CD14-positive monocyte (primary cell): ENCODE results near the gene LDLRAD2. TPM values are rescaled to one million over a fixed set of nuclear protein-coding genes. Genes with fewer than 3 reads are reported as not detected.

ENCODE experiments used
- DNase-seq, 3 donors: peaks; one replicate each; pipeline ENCODE4 v3.0.0-alpha.2; 2011 to 2022
- H2AFZ ChIP-seq: 2 replicates; pipeline ENCODE4 v1.6.0; 2012; ENCODE audit warnings: mild to moderate bottlenecking, low read depth, low read length, inconsistent platforms; ENCODE audit not compliant: insufficient read depth, poor library complexity, severe bottlenecking
- H3K27ac ChIP-seq, 2 donors: 1 replicate in 1 of 2; 2 replicates in 1 of 2; pipeline ENCODE4 v1.5.1; 2012 to 2013; ENCODE audit warnings: low read length in 2 of 2, control low read depth in 1 of 2, inconsistent platforms in 1 of 2, low read depth in 1 of 2, mild to moderate bottlenecking in 1 of 2
- H3K27me3 ChIP-seq, 2 donors: one replicate each; pipeline versions ENCODE4 v1.6.0 to v1.6.1; 2011 to 2013; ENCODE audit warnings: low read length in 2 of 2; ENCODE audit not compliant: control insufficient read depth in 2 of 2, insufficient read depth in 2 of 2
- H3K36me3 ChIP-seq, 2 donors: replicated peaks in 1 of 2; 1 replicate in 1 of 2; 2 replicates in 1 of 2; pipeline versions ENCODE4 v1.5.1 to v1.6.1; 2012 to 2013; ENCODE audit warnings: low read length in 2 of 2, control low read depth in 1 of 2, inconsistent platforms in 1 of 2, mild to moderate bottlenecking in 1 of 2; ENCODE audit not compliant: insufficient read depth in 2 of 2, control insufficient read depth in 1 of 2
- H3K4me1 ChIP-seq, 2 donors: 1 replicate in 1 of 2; 2 replicates in 1 of 2; pipeline versions ENCODE4 v1.5.1 to v1.6.1; 2012 to 2013; ENCODE audit warnings: low read length in 2 of 2, control low read depth in 1 of 2, inconsistent platforms in 1 of 2, mild to moderate bottlenecking in 1 of 2, moderate library complexity in 1 of 2; ENCODE audit not compliant: insufficient read depth in 2 of 2, control insufficient read depth in 1 of 2
- H3K4me2 ChIP-seq: replicated peaks from 2 replicates; pipeline ENCODE3; 2012; ENCODE audit warnings: low read length, moderate library complexity, mild to moderate bottlenecking; ENCODE audit not compliant: poor library complexity, severe bottlenecking; ENCODE audit errors: extremely low read depth
- H3K4me3 ChIP-seq, 3 experiments: fragments of 200-600 bp in 1 of 3; sonication (generic) in 1 of 3; replicated peaks in 1 of 3; 1 replicate in 2 of 3; 2 replicates in 1 of 3; pipeline ENCODE4 v1.5.1; 2011 to 2013; ENCODE audit warnings: low read length in 3 of 3, mild to moderate bottlenecking in 3 of 3, control low read depth in 2 of 3, low read depth in 2 of 3, inconsistent platforms in 1 of 3, moderate library complexity in 1 of 3
- H3K79me2 ChIP-seq: 2 replicates; pipeline ENCODE4 v1.6.0; 2012; ENCODE audit warnings: mild to moderate bottlenecking, control low read depth, inconsistent platforms, low read length, moderate library complexity; ENCODE audit not compliant: insufficient read depth
- H3K9ac ChIP-seq: 2 replicates; pipeline ENCODE4 v1.6.0; 2017; ENCODE audit warnings: low read length, mild to moderate bottlenecking; ENCODE audit not compliant: insufficient read depth, poor library complexity, severe bottlenecking
- H3K9me3 ChIP-seq, 2 donors: replicated peaks in 1 of 2; 1 replicate in 1 of 2; 2 replicates in 1 of 2; pipeline versions ENCODE4 v1.5.1 to v1.6.1; 2012 to 2013; ENCODE audit warnings: low read length in 2 of 2, control low read depth in 1 of 2; ENCODE audit not compliant: control insufficient read depth in 1 of 2, insufficient read depth in 1 of 2
- H4K20me1 ChIP-seq: 2 replicates; pipeline ENCODE4 v1.6.0; 2012; ENCODE audit warnings: mild to moderate bottlenecking, low read length, control low read depth, moderate library complexity; ENCODE audit not compliant: insufficient read depth
- H3K27ac Mint-ChIP-seq, 7 donors: one replicate each; pipeline ENCODE4 v1.8.0; 2020; ENCODE audit warnings: mild to moderate bottlenecking in 7 of 7, mixed read lengths in 7 of 7, moderate library complexity in 6 of 7, inconsistent platforms in 2 of 7
- H3K27me3 Mint-ChIP-seq, 3 donors: one replicate each; pipeline ENCODE4 v1.8.0; 2021 to 2022; ENCODE audit warnings: low read depth in 3 of 3, mild to moderate bottlenecking in 3 of 3, mixed read lengths in 3 of 3, moderate library complexity in 3 of 3, inconsistent platforms in 1 of 3
- H3K36me3 Mint-ChIP-seq, 2 donors: one replicate each; pipeline ENCODE4 v1.8.0; 2020; ENCODE audit warnings: mixed read lengths in 2 of 2, inconsistent platforms in 1 of 2, mild to moderate bottlenecking in 1 of 2
- H3K4me1 Mint-ChIP-seq: one replicate; pipeline ENCODE4 v1.8.0; 2020; ENCODE audit warnings: mild to moderate bottlenecking, mixed read lengths
- H3K4me3 Mint-ChIP-seq, 2 donors: one replicate each; pipeline ENCODE4 v1.8.0; 2020; ENCODE audit warnings: mild to moderate bottlenecking in 2 of 2, mixed read lengths in 2 of 2, moderate library complexity in 1 of 2
- H3K9me3 Mint-ChIP-seq, 7 donors: one replicate each; pipeline ENCODE4 v1.8.0; 2020 to 2022; ENCODE audit warnings: mixed read lengths in 7 of 7, mild to moderate bottlenecking in 6 of 7, moderate library complexity in 6 of 7, inconsistent platforms in 2 of 7
- CTCF ChIP-seq: fragments of 200-600 bp; IDR thresholded peaks from one replicate; pipeline ENCODE4 v1.8.0; 2022; ENCODE audit warnings: antibody characterized with exemption, mild to moderate bottlenecking
- WGBS: methylation state at CpG from one replicate; pipeline ENCODE4 v1.1.5; 2013; ENCODE audit warnings: missing lambda C conversion rate; ENCODE audit not compliant: insufficient coverage; 5-methylcytosine and 5-hydroxymethylcytosine counted together
- intact Hi-C, 2 donors: fragments of 100-400 bp; cut with micrococcal nuclease; formaldehyde crosslinking; loops; one replicate each; pipeline versions ENCODE4 v1.15.0 to v1.15.1; 2023
- polyA plus RNA-seq, 3 donors: library from polyadenylated mRNA; depleted of rRNA in 1 of 3; unstranded in 2 of 3; stranded (reverse) in 1 of 3; fragments of 300-500 nt in 2 of 3; fragments of >200 nt in 1 of 3; fragmentation: Illumina TruSeq in 2 of 3; gene quantifications; 1 replicate in 2 of 3; 2 replicates in 1 of 3; pipeline ENCODE4 v1.2.3, GENCODE V29; 2012 to 2021

LDLRAD2 gene
- polyA plus RNA-seq, 3 donors, result 0.63 TPM; not detected in 2

DNA sequence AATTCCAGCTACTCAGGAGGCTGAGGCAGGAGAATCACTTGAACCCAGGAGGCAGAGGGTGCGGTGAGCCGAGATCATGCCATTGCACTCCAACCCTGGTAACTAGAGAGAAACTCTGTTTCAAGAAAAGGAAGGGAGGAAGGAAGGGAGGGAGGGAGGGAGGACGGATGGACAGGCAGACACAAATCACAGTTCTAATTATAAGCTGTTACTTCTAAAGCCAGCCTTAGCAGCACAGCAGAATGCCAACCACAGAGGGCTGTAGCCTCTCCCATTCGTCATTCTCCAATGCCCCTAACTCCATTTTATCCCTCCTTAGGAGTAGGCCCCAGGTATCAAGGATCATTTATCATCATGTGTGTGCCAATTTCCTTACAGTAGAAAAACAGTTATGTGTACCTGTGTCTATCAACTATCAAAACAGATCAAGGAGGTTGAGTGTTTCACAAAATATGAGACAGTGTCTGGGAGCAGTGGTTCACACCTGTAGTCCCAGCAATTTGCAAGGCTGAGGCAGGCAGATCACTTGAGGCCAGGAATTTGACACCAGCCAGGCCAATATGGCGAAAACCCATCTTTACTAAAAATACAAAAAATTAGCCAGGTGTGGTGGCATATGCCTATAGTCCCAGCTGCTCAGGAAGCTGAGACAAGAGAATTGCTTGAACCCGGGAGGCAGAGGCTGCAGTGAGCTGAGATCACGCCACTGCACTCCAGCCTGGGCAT, 48.2 kb upstream of the LDLRAD2 start:
- H3K36me3 ChIP-seq, result no peaks in the 10 kb centered on the region
- Mint-ChIP-seq H3K27me3 (no peaks in the 10 kb centered on the region), H3K27ac (peak overlapping the region; percentile 82 to 96 (median 93)), H3K4me1 (peaks cover 82% of the 10 kb centered on the region), H3K4me3 (no peak overlapping the region), H3K36me3 (peaks cover 1 to 10% of the 10 kb centered on the region in 2 donors), H3K9me3 (peaks cover 0 to 2% (median 0%) of the 10 kb centered on the region in 7 donors)
- H3K9me3 ChIP-seq, result no peaks in the 10 kb centered on the region
- intact Hi-C loops, result no loop called here
- peaks cover 28% of the 10 kb centered on the region for H4K20me1 ChIP-seq
- TF ChIP-seq CTCF, result no peak
- no peak overlapping the region for H3K4me2 ChIP-seq
- H3K4me3 ChIP-seq, result no peak overlapping the region
- WGBS, result no CpG with 5 or more reads among the region's 7 CpGs
- H3K9ac ChIP-seq, result peak overlapping the region; percentile 27
- H3K27me3 ChIP-seq, result no peaks in the 10 kb centered on the region
- peaks cover 79 to 95% of the 10 kb centered on the region in 2 donors for H3K4me1 ChIP-seq
- H2AFZ ChIP-seq, result no peak overlapping the region
- peaks cover 93% of the 10 kb centered on the region for H3K79me2 ChIP-seq
- peak overlapping the region; percentile 53 to 79 for H3K27ac ChIP-seq
- DNase-seq, result no peak

DNA sequence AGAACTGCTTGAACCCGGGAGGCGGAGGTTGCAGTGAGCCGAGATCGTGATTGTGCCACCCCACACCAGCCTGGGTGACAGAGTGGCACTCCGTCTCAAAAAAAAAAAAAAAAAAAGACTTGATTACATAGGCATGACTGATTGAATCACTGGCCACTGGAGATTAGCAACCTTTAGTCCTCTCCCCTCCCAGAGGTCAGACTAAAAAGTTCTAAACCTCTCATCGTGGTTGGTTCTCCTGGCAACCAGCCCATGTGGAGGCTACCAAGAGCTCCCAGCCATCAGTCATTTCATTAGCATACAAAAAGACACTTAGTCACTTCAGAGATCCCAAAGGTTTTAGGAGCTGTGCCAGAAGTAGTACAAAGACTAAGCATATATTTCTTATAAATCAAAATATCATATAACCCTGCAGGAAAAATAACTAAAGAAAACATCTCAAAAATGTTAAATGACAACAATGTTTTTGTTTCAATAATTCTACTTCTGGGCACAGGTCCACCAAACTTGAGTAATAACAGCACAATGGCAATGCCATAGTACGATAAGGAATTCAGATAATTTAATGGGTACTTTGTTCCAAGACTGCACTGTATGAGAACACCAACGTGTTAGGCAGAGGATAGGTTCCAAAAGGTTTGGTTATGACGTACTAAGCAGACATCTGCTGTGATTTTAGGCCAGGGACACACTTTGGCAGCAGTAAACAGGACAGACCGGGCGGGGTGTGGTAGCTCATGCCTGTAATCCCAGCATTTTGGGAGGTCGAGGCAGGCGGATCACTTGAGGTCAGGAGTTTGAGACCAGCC, 47.2 kb upstream of the LDLRAD2 start:
- peak overlapping the region; percentile 14 for H3K4me2 ChIP-seq
- peaks cover 93% of the 10 kb centered on the region for H3K79me2 ChIP-seq
- peaks cover 5 to 14% of the 10 kb centered on the region in 2 donors for H3K36me3 Mint-ChIP-seq
- peaks cover 81% of the 10 kb centered on the region for H3K4me1 Mint-ChIP-seq
- peak overlapping the region; percentile 53 to 79 for H3K27ac ChIP-seq
- no peaks in the 10 kb centered on the region for H3K36me3 ChIP-seq
- no peak for TF ChIP-seq CTCF
- no peak overlapping the region for H3K4me3 ChIP-seq
- H3K27ac Mint-ChIP-seq, result peak overlapping the region; percentile 82 to 96 (median 93)
- no peak overlapping the region for H2AFZ ChIP-seq
- H3K4me3 Mint-ChIP-seq, result peak overlapping the region in 1 of 2 donors; percentile 30
- H3K9ac ChIP-seq, result no peak overlapping the region
- H4K20me1 ChIP-seq, result peaks cover 21% of the 10 kb centered on the region
- WGBS, result 62% methylated on average over 10 of the region's 13 CpGs
- no peaks in the 10 kb centered on the region for H3K9me3 ChIP-seq
- peaks cover 0 to 2% (median 0%) of the 10 kb centered on the region in 7 donors for H3K9me3 Mint-ChIP-seq
- peak; percentile 89 to 97 (median 95) for DNase-seq
- intact Hi-C loops, result no loop called here
- no peaks in the 10 kb centered on the region for H3K27me3 ChIP-seq
- no peaks in the 10 kb centered on the region for H3K27me3 Mint-ChIP-seq
- peaks cover 84 to 95% of the 10 kb centered on the region in 2 donors for H3K4me1 ChIP-seq
